HG03064 (cell line): Measurements from ENCODE around the gene TOMM6.

Experiments used
- ATAC-seq: cut with Tn5 transposase; IDR thresholded peaks from one replicate; pipeline ENCODE4 v1.9.1; 2021; ENCODE audit warnings: low read depth; ENCODE audit not compliant: unreplicated experiment

Gene TOMM6

GRCh38 chr6:41818271-41819054 lies 31.0 kb downstream of the TOMM6 start:
- no peak for ATAC-seq

DNA sequence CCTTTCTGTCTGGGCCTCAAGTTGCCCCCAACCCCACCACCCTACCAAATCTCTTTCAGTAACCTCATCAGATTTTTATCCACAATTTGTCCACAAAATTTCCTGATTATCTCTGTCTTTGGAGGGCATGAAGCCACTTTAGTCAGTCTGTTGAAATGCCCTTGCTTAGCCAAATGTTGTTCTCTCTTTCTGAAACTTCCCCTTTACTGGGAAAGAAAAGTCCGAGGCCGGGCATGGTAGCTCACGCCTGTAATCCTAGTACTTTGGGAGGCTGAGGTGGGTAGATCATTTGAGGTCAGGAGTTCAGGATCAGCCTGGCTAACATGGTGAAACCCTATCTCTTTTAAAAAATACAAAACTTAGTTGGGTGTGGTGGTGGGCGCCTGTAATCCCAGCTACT lies 33.8 kb downstream of the TOMM6 start:
- no peak for ATAC-seq

GRCh38 chr6:41822021-41822420 lies 34.5 kb downstream of the TOMM6 start:
- ATAC-seq = no peak

DNA sequence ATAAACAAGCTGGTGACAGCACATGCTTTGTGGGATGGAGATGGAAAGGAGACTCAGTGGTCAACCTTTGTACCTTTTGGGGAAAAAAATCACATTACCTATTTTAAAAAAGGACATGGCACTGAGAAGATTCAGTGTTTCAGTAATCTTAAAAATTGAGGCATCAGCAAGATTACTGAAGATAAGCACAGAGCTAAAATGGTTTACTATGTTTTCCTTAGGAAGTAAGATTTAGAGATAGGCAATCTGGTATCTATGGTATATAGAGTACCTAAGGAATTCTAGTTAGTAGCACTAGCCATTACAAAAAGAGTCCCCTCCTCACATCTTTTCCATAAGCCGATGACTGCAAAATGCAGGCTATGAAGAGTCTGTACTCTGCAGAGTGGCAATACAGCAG lies 35.7 kb downstream of the TOMM6 start:
- no peak for ATAC-seq

DNA sequence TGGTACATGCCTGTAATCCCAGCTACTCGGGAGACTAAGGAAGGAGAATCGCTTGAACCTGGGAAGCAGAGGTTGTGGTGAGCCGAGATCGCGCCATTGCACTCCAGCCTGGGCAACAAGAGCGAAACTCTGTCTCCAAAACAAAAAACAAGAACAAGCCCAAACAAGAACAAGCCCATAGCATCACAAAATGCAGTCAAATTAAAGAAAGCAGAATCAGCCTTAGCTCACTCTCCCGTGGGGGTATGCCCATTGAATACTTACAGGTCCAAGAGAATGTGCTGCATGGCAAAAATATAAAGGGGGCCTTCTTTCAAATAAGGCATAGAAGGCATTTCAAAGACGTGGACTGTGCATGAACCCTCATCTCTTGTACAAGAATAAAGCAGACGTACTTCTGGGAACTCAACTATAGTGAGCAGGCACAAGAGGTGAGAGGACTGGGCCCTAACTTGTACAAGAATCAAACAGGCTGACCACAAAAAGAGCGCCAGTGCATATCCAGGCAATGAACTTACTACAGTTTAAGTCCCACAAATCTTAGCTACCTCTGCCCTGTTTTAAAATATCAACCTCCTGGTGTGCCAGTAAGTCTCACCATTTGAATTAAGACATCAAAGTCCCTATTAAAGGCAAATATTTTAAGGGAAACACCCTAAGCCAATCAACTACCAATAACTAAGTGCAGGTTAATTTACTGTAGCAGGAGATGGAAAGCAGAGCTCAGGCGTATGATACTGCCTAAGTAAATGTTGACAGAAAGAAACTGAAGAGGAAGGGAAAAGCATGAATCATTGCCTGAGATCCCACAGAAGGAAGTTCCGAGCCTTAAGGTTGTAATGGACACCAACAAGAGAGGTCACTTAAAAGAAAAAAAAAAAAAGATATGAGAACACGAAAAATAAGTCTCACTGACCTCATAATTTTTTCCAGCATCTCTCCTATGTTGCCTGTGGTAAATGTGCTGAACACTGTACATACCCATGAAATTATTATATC lies 37.4 kb downstream of the TOMM6 start:
- ATAC-seq = no peak

- ATAC-seq = no peak
Measured at GRCh38 chr6:41826343-41827022, 39.0 kb downstream of the TOMM6 start.

GRCh38 chr6:41832263-41832662 lies 44.8 kb downstream of the TOMM6 start:
- no peak for ATAC-seq

DNA sequence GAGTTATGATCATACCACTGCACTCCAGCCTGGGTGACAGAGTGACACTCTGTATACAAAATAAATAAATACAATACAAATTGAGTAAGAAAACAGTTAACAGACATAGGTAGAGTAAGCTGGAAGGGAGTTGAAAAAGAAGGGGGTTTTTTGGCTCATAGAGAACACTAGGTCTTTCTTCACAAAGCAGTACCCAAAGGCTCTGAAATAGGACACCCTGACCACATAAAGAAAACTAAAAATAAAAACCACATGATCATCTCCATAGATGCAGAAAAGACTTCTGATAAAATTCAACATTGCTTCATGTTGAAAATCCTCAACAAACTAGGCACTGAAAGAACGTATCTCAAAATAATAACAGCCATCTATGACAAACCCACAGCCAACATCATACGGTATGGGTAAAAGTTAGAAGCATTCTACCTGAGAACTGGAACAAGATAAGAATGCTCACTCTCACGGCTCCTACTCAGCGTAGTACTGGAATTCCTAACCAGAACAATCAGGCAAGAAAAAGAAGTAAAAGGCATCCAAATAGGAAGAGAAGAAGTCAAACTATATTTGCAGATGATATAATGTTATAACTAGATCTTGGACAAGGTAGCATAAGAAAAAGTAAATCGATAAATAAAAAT lies 48.6 kb downstream of the TOMM6 start:
- ATAC-seq = no peak

- ATAC-seq = no peak
Measured at GRCh38 chr6:41836660-41837052, 49.2 kb downstream of the TOMM6 start.
